Amygdala (tissue), 56 donors: Measurements from ENCODE around the gene GPATCH8.
A peak's percentile ranks its signal among the peaks of the same experiment; 100 is the strongest.
"Not testable (repeated sequence)": the region's sequence is repeated elsewhere in the genome, so short reads cannot be mapped to it uniquely, and the experiment has no call there.

ENCODE experiments used
- DNase-seq, 56 donors: peaks; one replicate each; lab custom pipeline; 2025; lab: John Stamatoyannopoulos, UW

The GPATCH8 gene

GRCh38 chr17:44529864-44530263, 26.7 kb upstream of the GPATCH8 start:
- no peak for DNase-seq

DNA sequence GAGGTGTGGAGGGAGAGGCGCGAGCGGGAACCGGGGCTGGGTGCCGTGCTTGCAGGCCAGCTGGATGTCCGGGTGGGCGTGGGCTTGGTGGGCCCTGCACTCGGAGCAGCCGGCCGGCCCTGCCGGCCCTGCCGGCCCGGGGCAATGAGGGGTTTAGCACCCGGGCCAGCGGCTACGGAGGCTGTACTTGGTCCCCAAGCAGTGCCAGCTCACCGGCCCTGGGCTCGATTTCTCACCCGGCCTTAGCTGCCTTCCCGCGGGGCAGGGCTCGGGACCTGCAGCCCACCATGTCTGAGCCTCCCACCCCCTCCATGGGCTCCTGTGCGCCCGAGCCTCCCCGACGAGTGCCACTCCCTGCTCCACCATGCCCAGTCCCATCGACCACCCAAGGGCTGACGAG, 24.7 kb upstream of the GPATCH8 start:
- no peak for DNase-seq

DNA sequence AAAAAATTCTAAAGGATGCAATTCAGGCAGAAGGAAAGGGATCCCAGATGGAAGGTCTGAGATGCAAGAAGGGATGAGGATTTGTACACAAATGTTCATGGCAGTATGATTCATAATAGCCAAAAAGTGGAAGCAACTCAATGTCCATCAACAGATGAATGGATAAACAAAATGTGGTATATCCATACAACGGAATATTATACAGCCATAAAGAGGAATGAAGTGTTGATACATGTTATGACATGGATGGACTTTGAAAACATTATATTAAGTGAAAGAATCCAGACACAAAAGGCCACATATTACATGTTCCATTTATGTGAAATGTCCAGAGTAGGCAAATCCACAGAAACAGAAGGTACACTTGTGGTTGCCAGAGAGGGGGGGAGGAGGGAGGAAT, 23.9 kb upstream of the GPATCH8 start:
- no peak for DNase-seq

- no peak for DNase-seq
Measured at GRCh38 chr17:44523672-44523972, 20.4 kb upstream of the GPATCH8 start.

DNA sequence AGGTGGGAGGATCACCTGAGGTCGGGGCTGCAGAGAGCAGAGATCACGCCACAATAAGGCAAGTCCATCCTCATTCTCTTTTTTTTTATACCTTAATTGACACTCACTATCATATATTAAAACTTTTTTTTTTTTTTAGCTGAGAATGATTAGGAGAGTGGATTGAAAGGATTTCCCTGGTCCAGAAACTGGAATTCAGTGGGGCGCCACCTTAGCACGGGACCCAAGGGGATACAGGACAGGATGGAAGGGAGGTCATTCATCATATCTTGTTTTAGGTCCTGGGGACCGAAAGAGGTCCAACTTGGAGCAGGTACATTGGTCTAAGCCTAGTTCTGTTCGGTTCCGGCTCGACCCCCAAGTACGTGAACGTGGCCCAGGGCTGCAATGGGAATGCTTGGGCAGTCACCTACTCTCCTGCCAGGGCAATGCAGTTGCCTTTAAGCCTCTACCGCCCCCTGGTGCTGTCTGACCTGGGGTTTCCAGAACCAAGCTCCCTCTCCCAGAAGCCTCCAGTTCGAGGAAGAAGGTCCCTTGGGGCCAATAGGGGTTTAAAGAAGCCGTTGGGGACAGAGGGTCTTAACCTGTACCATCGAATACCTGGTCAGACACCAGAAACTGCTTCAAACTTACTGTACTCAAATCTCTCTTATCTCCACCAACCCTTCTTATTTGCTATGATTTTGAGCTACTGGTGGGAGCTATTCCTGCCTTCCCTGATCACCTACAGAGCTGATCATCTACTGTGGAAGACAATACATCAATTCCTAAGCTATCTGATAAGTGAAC, 19.9 kb upstream of the GPATCH8 start:
- DNase-seq, result peak in 4 of 56 donors; percentile 1 to 9 (median 6)

GRCh38 chr17:44518032-44518431, 14.8 kb upstream of the GPATCH8 start:
- no peak for DNase-seq

GRCh38 chr17:44511241-44512134, 8.3 kb upstream of the GPATCH8 start:
- not testable (repeated sequence) for DNase-seq

DNA sequence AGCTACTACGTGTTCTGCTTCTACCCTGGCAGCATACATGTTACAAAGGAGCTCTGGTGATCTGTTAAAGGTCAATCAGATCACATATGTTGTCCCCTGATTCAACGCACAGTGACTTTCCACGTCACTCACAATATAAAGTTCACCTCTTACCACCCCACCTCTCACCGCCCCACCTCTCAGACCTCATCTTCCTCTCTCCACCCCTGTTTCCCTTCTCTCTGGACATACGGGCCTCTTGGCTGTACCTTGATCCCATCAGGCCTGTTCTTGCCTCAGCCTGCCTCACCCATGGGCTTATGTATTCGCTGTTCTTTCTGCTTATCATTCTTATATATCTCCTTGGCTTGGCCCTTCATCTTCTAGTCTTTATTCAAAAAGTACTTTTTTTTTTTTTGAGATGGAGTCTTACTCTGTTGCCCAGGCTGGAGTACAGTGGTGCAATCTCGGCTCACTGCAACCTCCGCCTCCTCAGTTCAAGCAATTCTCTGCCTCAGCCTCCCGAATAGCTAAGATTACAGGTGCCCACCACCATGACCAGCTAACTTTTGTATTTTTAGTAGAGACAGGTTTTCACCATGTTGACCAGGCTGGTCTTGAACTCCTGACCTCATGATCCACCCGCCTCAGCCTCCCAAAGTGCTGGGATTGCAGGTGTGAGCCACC, 3.9 kb upstream of the GPATCH8 start:
- DNase-seq, result not testable (repeated sequence)

DNA sequence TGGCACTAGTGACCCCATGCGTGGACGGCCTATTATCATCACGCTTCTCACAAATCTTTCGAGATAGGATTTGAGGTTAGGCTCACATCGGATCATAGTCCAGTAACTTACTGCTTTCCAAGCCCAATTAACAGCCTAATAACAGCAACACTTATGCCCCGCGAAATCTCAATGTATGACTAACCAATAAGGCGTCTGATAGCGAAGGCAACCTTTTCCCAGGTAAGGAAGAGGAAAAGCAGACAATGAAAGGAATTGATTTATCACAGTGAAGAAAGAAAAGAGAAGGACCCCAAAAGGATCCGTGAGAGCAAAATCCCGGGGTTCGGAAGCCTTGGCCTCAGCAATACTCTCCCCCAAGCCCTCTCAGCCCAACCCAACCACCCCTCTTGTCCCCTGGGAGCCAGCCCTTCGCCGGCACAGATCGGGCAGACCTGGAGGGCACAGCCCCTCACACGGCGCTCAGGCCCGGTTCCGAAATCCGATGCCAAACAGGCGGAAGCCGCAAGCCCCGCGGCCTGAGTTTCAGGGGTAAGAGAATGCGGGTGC, 534 bp downstream of the GPATCH8 start:
- peak in 8 of 56 donors; percentile 28 to 49 (median 39) for DNase-seq

DNA sequence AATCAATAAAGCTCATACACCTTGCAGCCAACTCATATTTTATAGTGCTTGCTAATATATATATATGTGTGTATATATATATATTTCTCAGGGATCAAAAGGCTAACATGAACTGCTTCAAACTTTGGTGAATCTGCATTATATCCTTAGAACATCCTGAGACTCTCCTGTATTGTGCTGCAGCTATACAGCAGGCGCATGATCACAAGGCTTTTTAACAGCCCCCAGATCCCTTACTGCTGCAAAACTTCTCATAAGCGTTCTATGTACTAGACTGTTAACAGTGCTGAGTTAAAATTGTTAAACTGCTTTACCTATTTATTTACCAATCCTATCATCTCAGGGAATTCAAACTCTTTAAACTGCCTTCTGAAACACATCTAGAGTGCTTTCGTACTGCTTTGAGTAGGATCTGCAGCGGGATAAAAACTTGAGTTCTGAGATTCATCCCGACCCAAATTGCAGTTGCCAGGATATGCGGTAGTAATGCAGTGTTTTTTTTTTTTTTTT, 1.3 kb downstream of the GPATCH8 start:
- no peak for DNase-seq

DNA sequence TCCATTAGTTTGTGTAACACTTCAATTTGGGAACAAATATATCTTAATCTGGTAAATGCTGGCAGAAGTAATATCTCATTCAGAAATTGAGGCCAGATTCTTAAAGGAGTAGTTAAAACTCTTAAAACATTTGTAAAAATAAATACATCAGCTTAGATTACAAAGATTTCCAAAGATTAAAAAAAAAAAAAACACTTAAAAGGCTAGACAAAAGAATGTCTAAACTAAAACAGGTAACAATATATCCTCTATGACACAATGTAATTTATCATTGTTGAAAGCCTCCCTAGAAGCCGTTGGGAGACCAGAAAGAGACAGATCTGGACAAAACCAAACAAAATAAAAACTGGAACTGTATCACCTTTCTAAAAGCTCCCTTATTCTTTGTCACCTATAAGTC, 3.5 kb downstream of the GPATCH8 start:
- DNase-seq, result no peak

- DNase-seq, result no peak
Measured at GRCh38 chr17:44496815-44497214, 6.4 kb downstream of the GPATCH8 start.

DNA sequence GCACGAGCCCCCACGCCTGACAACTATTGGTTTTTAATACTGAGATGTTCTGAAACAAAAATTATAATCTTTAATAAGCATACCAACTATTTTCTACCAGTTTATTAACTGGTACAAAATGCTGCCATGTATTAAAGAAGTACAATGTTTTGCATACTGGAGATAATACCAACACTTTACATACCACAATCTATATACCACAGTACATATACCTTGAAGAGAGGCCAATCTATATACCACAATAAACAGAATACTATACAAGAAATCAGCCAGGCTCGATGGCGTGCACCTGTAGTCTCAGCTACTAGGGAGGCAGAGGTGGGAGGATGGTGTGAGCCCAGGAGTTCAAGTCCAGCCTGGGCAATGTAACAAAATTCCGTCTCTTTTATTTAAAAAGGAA, 9.9 kb downstream of the GPATCH8 start:
- no peak for DNase-seq

DNA sequence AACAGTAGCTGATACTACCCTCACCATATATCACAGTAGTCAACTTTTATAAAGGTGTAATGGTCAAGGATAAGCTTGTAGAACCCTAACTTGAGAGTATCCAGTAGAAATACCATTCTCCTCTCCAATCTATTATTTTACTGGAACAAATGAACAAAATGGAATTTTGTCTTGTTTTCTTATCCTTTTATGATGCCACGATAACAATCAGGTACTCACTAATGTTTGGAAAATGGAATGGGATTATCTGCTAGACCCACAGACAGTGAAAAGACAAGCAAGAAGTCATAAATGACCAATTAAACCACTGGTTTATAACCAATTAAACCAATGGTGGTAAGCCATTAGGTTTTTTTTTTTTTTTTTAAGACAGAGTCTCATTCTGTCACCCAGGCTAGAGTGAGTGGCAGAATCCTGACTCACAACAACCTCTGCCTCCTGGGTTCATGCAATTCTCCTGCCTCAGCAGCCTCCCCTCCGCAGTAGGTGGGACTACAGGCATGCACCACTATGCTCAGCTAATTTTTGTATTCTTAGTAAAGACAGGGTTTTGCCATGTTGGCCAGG, 10.4 kb downstream of the GPATCH8 start:
- DNase-seq, result no peak

- no peak for DNase-seq
Measured at GRCh38 chr17:44489581-44489980, 13.6 kb downstream of the GPATCH8 start.

DNA sequence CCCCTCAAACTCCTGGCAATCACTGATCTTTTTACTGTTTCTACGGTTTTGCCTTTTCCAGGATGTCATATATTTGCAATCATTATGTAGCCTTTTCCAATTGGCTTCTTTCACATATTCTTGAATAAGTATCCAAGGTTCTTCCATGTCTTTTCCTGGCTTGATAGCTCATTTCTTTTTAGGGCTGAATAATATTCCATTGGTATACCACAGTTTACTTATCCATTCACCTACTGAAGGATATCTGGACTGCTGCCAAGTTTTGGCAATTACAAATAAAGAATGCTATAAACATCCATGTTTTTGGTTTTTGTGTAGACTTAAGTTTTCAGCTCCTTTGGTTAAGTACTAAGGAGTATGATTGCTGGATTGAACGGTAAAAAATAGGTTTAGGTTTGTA, 16.0 kb downstream of the GPATCH8 start:
- no peak for DNase-seq

- DNase-seq, result no peak
Measured at GRCh38 chr17:44473367-44473766, 29.8 kb downstream of the GPATCH8 start.

DNA sequence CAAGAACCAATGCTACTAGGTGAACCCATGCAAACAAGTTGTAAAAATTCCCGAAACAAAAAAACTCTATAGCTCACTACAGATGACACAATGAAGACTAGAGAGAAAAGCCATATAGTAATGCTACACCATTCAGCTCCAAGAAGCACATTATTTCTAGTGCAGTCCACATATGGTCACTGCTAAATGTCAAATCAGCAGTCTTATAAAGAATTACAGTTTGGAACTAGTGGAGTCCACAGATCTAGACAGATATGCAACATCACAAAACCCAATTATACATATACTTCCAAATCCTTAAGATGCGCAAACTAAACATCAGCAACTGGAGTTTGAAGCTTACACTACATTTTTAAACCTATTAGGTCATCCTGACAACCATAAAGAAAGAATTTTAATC, 33.5 kb downstream of the GPATCH8 start:
- DNase-seq, result no peak

DNA sequence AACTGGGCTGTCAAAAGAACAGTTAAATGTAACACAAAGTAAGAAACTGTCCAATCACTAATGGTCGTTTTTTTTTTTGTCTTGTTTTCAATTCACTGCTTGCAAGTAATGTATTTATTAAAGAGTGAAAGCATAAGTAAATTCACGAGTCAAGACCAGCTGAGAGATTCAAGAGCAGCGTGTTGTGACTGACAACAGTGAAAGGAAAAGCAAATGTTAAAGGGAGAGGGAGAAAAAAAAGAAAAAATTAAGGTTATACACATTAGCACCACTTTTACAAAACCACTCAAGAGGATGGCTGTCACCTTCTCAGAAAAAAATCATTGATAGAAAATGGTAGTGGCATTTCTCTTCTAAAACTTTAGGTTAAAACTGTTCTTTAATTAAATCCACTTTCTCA, 36.1 kb downstream of the GPATCH8 start:
- DNase-seq, result no peak

GRCh38 chr17:44466339-44466738, 36.9 kb downstream of the GPATCH8 start:
- DNase-seq, result no peak

- no peak for DNase-seq
Measured at GRCh38 chr17:44465897-44466296, 37.3 kb downstream of the GPATCH8 start.
